T-helper 17 cell (primary cell): ENCODE data around the gene TRPV3. TPM values are rescaled to one million over a fixed set of nuclear protein-coding genes. Genes with fewer than 3 reads are reported as not detected.
"Not testable (repeated sequence)": the region's sequence is repeated elsewhere in the genome, so short reads cannot be mapped to it uniquely, and the experiment has no call there.

Experiments used
- ATAC-seq: fragments of 150-1000 bp; cut with Tn5 transposase; 2 replicates; pipeline ENCODE4 v1.10.0; 2021; ENCODE audit warnings: mild to moderate bottlenecking, moderate library complexity
- DNase-seq, 3 donors: peaks; one replicate each; pipeline versions ENCODE4 v3.0.0 to v3.0.0-alpha.2; 2020 to 2021
- H3K9me3 ChIP-seq: one replicate; pipeline ENCODE4 v1.7.0; 2013; ENCODE audit warnings: low read length, mild to moderate bottlenecking; ENCODE audit not compliant: control insufficient read depth, poor library complexity, severe bottlenecking
- H3K27ac Mint-ChIP-seq: one replicate; pipeline ENCODE4 v1.8.0; 2022; ENCODE audit warnings: mild to moderate bottlenecking, moderate library complexity, mixed read lengths
- H3K27me3 Mint-ChIP-seq: one replicate; pipeline ENCODE4 v1.8.0; 2022; ENCODE audit warnings: mixed read lengths
- H3K36me3 Mint-ChIP-seq: one replicate; pipeline ENCODE4 v1.8.0; 2022; ENCODE audit warnings: low read depth, mixed read lengths
- H3K4me1 Mint-ChIP-seq: one replicate; pipeline ENCODE4 v1.8.0; 2022; ENCODE audit warnings: mild to moderate bottlenecking, mixed read lengths
- H3K4me3 Mint-ChIP-seq: one replicate; pipeline ENCODE4 v1.8.0; 2022; ENCODE audit warnings: mild to moderate bottlenecking, moderate library complexity, mixed read lengths
- total RNA-seq, 4 donors: library from RNA in 2 of 4; stranded (reverse) in 2 of 4; gene quantifications; one replicate each; pipeline ENCODE4 v1.2.3 and lab custom pipeline; 2022 to 2026

Gene TRPV3
- total RNA-seq, 2 donors from 2014 or later, result 0.27 to 0.55 TPM

DNA sequence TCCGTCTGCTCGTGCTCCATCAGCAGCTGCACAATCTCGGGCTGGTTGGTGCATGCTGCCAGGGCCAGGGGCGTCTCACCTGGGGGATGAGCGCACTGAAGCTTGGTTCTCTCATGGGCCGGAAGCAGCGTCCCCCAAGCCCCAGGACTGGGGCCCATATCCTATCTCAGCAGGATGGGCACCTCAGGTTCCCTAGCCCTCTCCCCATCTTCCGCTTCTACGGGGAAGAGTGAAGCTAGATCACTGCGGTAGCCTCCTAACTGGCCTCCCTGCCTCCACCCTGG is 24.8 kb downstream of the TRPV3 start:
- Mint-ChIP-seq H3K4me1 (peaks cover 4% of the 10 kb centered on the region), H3K27me3 (peaks cover 19% of the 10 kb centered on the region)

DNA sequence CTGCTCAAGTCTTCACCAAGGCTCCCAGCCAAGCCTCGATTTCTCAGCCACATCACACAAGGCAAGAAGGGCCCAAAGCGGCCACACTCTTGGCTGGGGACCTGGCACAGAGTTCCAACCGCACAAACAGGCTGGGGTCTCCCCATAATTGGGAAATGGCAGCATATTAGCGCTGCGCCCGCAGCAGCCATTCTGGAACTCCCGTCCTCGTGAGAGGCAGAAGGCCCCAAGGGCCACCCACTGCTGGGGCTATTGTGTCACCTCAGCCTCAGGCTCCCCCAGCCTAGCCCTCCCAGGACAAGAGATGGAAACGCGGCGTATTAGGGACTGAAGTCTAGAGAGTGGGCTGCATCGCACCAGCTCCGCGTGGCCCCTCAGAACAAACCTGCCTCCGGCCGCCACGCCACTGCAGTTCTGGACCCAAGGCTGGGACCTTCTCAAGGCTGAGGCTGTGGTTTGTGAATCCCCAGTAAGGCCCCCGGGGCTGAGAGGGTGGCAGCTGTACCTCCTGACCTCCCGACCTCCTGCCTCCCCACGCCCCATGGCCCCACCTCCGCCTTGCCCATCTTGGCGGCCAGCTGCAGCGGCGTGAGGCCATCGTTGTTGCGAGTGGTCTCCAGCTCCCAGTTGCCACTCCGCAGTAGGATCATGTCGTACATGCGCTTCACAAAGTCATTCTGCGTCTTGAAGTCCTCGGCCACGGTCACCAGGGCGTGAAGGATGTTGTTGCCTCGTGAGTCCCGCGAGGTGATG is 25.3 kb downstream of the TRPV3 start:
- H3K4me3 Mint-ChIP-seq, result no peak overlapping the region

More for the DNA sequence above, 24.8 kb downstream of the TRPV3 start:
- peak overlapping the region; percentile 30 for H3K27ac Mint-ChIP-seq
- H3K4me3 Mint-ChIP-seq, result no peak overlapping the region
- H3K36me3 Mint-ChIP-seq, result no peaks in the 10 kb centered on the region
- H3K9me3 ChIP-seq, result no peaks in the 10 kb centered on the region
- no peak for DNase-seq
- no peak for ATAC-seq

GRCh38 chr17:3531266-3532101 is 26.1 kb downstream of the TRPV3 start:
- ATAC-seq (no peak), DNase-seq (no peak)
- Mint-ChIP-seq H3K4me1 (peaks cover 4% of the 10 kb centered on the region), H3K36me3 (no peaks in the 10 kb centered on the region), H3K4me3 (no peak overlapping the region), H3K27me3 (peaks cover 23% of the 10 kb centered on the region), H3K27ac (no peak overlapping the region)
- H3K9me3 ChIP-seq, result no peaks in the 10 kb centered on the region

More for the DNA sequence above, 25.3 kb downstream of the TRPV3 start:
- ATAC-seq, result no peak
- H3K4me1 Mint-ChIP-seq, result peaks cover 4% of the 10 kb centered on the region
- no peak overlapping the region for H3K27ac Mint-ChIP-seq
- no peaks in the 10 kb centered on the region for H3K36me3 Mint-ChIP-seq
- no peak for DNase-seq
- H3K27me3 Mint-ChIP-seq, result peaks cover 24% of the 10 kb centered on the region
- H3K9me3 ChIP-seq, result no peaks in the 10 kb centered on the region

DNA sequence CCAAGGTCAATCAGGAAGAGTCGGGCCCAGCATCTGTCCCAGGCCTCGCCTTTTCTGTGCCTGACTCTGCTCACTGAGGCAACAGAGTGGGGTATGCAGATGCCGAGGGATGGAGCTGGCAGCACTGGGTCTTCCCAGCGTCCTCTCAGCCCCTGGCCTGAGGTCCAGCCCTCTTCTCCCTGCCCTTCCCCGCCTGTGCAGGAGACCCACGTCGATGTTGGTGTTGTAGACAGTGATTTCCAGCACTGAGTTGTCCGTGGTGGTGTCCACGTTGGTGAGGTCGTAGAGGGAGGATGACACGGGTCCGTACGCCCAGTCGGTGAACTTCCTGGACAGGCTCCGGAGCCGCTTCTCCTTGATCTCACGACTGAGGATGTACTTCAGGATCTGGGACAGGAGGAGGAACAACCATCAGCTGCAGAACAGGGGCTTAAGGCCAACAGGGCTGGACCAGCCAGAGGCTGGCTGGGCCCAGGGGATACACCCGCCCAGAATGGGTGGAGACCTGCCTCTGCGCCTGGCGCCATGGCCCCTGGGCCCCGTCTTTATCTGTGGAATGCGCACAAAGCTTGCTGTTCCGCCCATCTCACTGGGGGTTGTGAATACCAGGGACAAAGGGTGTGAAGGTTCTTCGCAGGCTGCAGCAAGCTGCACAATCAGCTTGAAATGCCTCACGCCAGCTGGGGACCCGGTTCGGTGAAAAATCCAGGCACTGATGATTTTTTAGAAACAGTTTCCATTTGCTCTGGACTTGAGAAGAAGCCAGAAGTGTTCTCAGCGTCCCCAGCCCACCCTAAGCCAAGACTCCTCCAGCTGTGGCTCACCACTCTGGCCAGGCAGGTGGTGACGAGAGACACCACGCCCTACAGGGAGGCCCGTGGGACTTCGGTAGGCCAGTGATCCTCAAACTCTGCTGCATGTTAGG is 27.5 kb downstream of the TRPV3 start:
- no peak overlapping the region for H3K4me3 Mint-ChIP-seq
- H3K4me1 Mint-ChIP-seq, result peaks cover 4% of the 10 kb centered on the region
- H3K9me3 ChIP-seq, result no peaks in the 10 kb centered on the region
- ATAC-seq, result no peak
- H3K27ac Mint-ChIP-seq, result no peak overlapping the region
- no peaks in the 10 kb centered on the region for H3K36me3 Mint-ChIP-seq
- no peak for DNase-seq
- H3K27me3 Mint-ChIP-seq, result peaks cover 25% of the 10 kb centered on the region

- H3K9me3 ChIP-seq, result no peaks in the 10 kb centered on the region
- peaks cover 27% of the 10 kb centered on the region for H3K27me3 Mint-ChIP-seq
- ATAC-seq (no peak), DNase-seq (no peak)
- no peaks in the 10 kb centered on the region for H3K4me1 Mint-ChIP-seq
- H3K27ac Mint-ChIP-seq, result no peak overlapping the region
- H3K4me3 Mint-ChIP-seq, result no peak overlapping the region
- H3K36me3 Mint-ChIP-seq, result peaks cover 2% of the 10 kb centered on the region
Measured at GRCh38 chr17:3528880-3529511, 28.6 kb downstream of the TRPV3 start.

- peaks cover 2% of the 10 kb centered on the region for H3K36me3 Mint-ChIP-seq
- H3K27ac Mint-ChIP-seq, result no peak overlapping the region
- no peak for DNase-seq
- peaks cover 29% of the 10 kb centered on the region for H3K27me3 Mint-ChIP-seq
- ATAC-seq, result no peak
- H3K4me1 Mint-ChIP-seq, result no peaks in the 10 kb centered on the region
- H3K9me3 ChIP-seq, result no peaks in the 10 kb centered on the region
- no peak overlapping the region for H3K4me3 Mint-ChIP-seq
Measured at GRCh38 chr17:3528403-3528851, 29.2 kb downstream of the TRPV3 start.

GRCh38 chr17:3527896-3528295 is 29.7 kb downstream of the TRPV3 start:
- peaks cover 27% of the 10 kb centered on the region for H3K27me3 Mint-ChIP-seq
- DNase-seq, result no peak
- no peak overlapping the region for H3K4me3 Mint-ChIP-seq
- H3K36me3 Mint-ChIP-seq, result peaks cover 2% of the 10 kb centered on the region
- H3K27ac Mint-ChIP-seq, result no peak overlapping the region
- ATAC-seq, result no peak
- H3K4me1 Mint-ChIP-seq, result no peaks in the 10 kb centered on the region
- no peaks in the 10 kb centered on the region for H3K9me3 ChIP-seq

DNA sequence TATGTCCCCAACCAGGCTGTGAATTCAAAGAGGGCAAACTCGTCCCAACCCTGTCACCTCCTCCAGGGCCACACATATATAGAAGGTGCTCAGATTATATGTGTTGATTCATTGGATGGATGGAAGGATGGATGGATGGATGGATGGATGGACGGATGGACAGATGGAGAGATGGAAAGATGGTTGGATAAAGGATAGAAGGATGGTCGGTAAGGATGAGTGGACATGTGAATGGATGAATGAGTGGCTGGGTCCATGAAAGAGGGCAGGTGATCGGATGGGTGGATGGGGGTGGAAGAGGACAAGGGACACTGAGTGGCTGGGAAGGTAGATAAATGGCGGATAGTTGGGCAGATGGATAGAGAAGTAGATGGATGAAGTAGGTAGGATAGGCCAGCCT is 30.1 kb downstream of the TRPV3 start:
- no peak for DNase-seq
- no peak for ATAC-seq
- Mint-ChIP-seq H3K4me1 (no peaks in the 10 kb centered on the region), H3K27ac (no peak overlapping the region), H3K27me3 (peaks cover 24% of the 10 kb centered on the region), H3K4me3 (no peak overlapping the region), H3K36me3 (peaks cover 2% of the 10 kb centered on the region)
- H3K9me3 ChIP-seq, result no peaks in the 10 kb centered on the region

DNA sequence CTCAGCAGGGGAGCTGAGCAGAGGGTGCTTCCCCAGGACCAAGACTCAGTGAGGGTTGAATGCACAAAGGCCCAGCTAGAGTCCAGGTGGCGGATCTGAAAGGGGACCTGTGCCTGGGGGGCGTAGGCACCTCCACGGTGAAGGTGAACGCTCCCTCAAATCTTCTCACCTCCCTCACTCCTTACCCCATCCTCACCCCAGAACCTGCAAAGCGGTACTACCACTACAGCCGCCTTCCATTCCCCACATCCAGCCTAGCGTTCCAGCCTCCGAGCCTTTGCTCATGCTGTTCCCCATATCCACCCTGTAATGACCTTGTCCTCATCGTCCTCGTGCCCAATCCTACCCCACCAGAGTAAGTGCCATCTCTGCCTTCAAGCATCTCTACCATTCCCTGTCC is 30.6 kb downstream of the TRPV3 start:
- ATAC-seq, result no peak
- peaks cover 2% of the 10 kb centered on the region for H3K36me3 Mint-ChIP-seq
- H3K4me3 Mint-ChIP-seq, result no peak overlapping the region

DNA sequence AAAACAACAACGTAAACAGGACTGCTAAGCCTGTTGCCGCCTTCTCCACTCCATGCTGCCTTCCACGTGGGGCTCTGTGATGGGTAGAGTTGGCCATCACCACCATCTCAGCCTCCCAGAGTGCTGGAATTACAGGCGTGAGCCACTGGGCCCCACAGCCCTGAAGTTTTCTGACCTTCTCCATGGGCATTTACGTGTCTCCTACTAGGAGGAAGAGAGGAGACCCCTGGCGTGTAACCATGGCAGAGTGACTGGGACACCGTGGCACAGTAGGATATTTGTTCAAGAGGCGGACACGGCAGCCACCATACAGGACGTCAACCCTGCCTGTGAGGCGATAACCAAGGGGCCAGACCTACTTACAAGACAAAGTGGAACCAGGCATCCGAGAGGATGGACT is 31.1 kb downstream of the TRPV3 start:
- Mint-ChIP-seq H3K4me1 (no peaks in the 10 kb centered on the region), H3K27ac (no peak overlapping the region), H3K36me3 (peaks cover 2% of the 10 kb centered on the region), H3K27me3 (peaks cover 24% of the 10 kb centered on the region), H3K4me3 (no peak overlapping the region)
- H3K9me3 ChIP-seq, result no peaks in the 10 kb centered on the region
- DNase-seq (no peak), ATAC-seq (no peak)

More for the DNA sequence above, 30.6 kb downstream of the TRPV3 start:
- no peak for DNase-seq
- peaks cover 24% of the 10 kb centered on the region for H3K27me3 Mint-ChIP-seq
- H3K27ac Mint-ChIP-seq, result no peak overlapping the region
- H3K9me3 ChIP-seq, result no peaks in the 10 kb centered on the region
- no peaks in the 10 kb centered on the region for H3K4me1 Mint-ChIP-seq

DNA sequence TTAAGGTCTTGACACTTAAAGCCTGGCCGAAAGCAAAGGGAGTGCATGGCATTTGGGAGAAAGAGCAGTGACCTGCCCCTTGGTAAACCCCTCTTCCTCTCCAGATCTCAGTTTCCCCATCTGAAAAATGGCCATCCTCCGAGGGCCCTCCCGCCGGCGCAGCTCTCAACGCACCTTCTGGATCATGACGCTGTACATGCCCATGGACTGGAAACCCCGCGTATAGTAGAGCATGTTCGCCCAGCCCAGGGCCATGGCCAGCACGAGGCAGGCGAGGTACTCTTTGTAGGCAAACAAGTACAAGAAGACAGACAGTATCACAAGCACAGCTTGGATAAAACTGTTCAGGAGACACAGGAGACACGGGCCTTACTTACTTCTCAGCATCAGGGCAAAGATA is 33.6 kb downstream of the TRPV3 start:
- H3K9me3 ChIP-seq, result no peaks in the 10 kb centered on the region
- Mint-ChIP-seq H3K27me3 (peaks cover 24% of the 10 kb centered on the region), H3K4me1 (no peaks in the 10 kb centered on the region), H3K27ac (no peak overlapping the region), H3K36me3 (peaks cover 2% of the 10 kb centered on the region), H3K4me3 (no peak overlapping the region)
- no peak for ATAC-seq
- no peak for DNase-seq

DNA sequence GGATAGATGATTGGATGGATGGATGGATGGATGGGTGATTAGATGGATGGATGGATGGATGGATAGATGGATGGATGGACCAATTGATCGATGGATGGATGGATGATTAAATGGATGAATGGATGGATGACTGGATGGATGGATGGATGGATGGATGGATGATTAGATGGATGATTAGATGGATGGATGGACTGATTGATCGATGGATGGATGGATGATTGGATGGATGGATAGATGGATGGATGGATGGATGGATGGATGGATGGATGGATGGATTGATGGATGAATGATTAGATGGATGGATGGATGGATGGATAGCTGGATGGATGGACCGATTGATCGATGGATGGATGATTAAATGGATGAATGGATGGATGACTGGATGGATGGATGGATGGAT is 38.1 kb downstream of the TRPV3 start:
- ATAC-seq, H3K9me3 ChIP-seq, H3K27ac Mint-ChIP-seq, H3K4me3 Mint-ChIP-seq, DNase-seq, H3K36me3 Mint-ChIP-seq, H3K4me1 Mint-ChIP-seq: not testable (repeated sequence)
- H3K27me3 Mint-ChIP-seq, result peaks cover 12% of the 10 kb centered on the region
